Parietal lobe (tissue), 1 donor: Measurements from ENCODE around the gene MAT2B. TPM values are rescaled to one million over a fixed set of nuclear protein-coding genes. Genes with fewer than 3 reads are reported as not detected.

Experiments
- total RNA-seq: library from RNA; depleted of rRNA; stranded (reverse); fragments of >200 nt; gene quantifications from one replicate; pipeline ENCODE4 v1.2.3, GENCODE V29; 2014

Gene MAT2B
- total RNA-seq = 34.1 TPM

DNA sequence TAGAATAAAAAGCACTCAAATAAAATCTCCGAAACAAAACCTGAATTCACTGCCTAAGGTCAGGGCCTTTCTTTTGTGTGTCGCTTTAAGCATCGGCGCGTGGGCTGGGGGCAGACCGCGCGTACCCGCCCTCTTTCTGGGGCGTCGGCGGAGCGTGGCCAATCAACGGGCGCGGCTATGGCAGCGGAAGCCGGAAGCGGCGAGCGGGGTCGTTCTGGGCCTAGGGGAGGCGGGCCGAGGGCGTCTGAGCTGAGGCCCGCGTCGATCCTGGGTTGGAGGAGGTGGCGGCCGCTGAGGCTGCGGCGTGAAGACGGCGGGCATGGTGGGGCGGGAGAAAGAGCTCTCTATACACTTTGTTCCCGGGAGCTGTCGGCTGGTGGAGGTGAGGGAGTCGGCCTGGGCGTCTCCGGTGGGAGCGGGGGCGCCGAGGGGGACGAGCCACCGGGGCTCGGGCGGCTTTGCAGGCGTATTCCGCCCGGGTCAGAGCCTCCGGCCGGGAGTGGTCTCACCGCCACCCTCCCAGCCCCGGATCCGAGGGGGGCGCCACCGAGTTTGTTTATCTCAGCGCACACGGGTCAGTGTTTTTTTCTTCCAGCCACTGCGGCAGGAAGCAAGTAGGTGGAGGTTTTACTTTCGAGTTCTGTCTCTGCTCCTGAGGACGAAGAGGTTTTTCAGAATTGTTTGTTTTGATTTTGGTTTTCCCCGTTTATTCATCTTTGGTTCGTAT lies at the start of gene MAT2B:
Gene MAT2B, plus strand, starts transcription at position 252 of the 727 bp plus-strand sequence. Its CDS starts 68 bp downstream, at position 320.

DNA sequence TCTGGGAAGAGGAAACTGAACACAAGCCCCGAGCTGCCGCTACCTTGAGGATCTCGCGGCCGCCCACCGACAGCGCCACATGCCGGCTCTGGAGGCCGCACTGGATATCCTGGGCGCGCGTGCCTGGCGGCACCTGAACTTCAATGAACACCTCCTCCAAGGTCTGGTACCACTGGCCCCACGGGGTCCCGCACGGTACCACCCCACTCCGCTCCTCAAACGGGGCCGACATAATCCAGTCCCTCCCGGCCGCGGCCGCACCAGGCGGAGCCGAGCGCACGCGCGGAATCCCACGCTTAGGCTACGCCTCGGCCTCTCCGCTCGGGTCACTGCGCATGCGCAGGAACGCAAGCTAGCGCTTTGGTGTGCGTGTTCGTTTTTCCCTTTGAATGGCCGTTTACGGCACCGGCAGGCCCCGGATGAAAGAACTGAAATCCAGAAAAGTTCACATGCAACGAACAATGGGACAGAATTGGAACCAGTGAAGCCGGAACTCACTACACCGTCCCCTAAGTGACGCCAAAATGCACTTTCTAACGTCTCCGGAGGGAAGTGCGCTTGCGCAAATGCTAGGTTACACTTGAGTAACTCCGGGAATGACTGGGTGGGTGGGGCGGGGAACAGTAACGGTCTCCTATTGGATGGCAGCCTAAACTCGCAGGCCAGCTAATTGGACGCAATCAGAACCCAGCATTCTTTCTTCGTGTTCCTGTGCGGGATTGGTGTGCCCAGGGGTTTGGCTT lies 45.4 kb upstream of the MAT2B start, which contains the start of gene NUDCD2:
Gene NUDCD2, minus strand, starts transcription at position 284 of the 743 bp plus-strand sequence. Its CDS starts 52 bp downstream, at position 232.

DNA sequence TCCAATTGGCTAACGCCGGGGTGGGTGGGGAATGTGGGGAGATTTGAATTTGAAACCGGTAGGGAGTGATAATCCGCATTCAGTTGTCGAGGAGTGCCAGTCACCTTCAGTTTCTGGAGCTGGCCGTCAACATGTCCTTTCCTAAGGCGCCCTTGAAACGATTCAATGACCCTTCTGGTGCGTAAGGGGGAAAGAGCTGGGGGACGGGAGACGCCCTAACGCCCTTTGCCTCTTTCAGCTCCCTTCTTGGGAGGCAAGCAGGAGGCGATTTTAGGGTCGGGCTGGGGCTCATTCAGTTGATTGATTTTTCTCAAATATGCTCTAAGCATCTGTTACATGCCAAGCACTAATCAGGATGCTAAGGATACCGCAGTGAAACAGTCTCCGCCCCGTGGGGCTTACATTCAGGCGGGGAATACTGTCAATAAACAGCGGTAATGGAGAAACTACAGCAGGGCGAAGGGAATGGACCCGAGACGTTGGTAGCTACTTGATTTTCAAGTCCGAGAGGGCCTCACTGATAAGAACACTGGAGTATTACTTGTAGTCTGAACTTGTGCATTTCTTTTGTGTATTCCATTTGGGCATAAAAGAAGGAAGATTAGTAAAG lies 44.8 kb upstream of the MAT2B start, which contains the start of gene HMMR:
Gene HMMR, plus strand, starts transcription at position 71 of the 610 bp plus-strand sequence. Its CDS starts 61 bp downstream, at position 132.

Other genes with a start within 250 kb of the MAT2B start
- gene CCNG1, start 68.0 kb upstream of the MAT2B start, total RNA-seq = 76.1 TPM
- gene NUDCD2, start 45.5 kb upstream of the MAT2B start, total RNA-seq = 24.7 TPM
- gene HMMR, start 45.0 kb upstream of the MAT2B start, total RNA-seq = 3.8 TPM